HepG2 (cell line): ENCODE measurements around the gene GNB3.

Experiments used
- CTCF ChIP-seq: sonication (generic); formaldehyde crosslinking; IDR thresholded peaks from 2 replicates; pipeline ENCODE4 v1.5.0; 2020; ENCODE audit warnings: mild to moderate bottlenecking, missing genetic modification reagents, moderate library complexity
- GLI4 ChIP-seq: sonication (generic); formaldehyde crosslinking; IDR thresholded peaks from 2 replicates; pipeline ENCODE4 v1.5.1; 2020; ENCODE audit warnings: missing genetic modification reagents, mild to moderate bottlenecking, moderate library complexity, borderline replicate concordance
- GPBP1L1 ChIP-seq: sonication (generic); formaldehyde crosslinking; IDR thresholded peaks from 2 replicates; pipeline ENCODE4 v1.5.0; 2020; ENCODE audit warnings: mild to moderate bottlenecking, missing genetic modification reagents
- MBD4 ChIP-seq: IDR thresholded peaks from 2 replicates; pipeline ENCODE4 v1.6.1; 2012; ENCODE audit warnings: low read length, inconsistent platforms, borderline replicate concordance
- MYC ChIP-seq: sonication (generic); formaldehyde crosslinking; IDR thresholded peaks from 2 replicates; pipeline ENCODE4 v1.9.0; 2021; ENCODE audit warnings: missing genetic modification reagents, borderline replicate concordance
- REST ChIP-seq, 2 experiments: IDR thresholded peaks; 2 replicates each; pipeline ENCODE4 v1.6.1; 2011 to 2012; ENCODE audit warnings: low read length in 2 of 2, borderline replicate concordance in 1 of 2, low read depth in 1 of 2, mild to moderate bottlenecking in 1 of 2, moderate library complexity in 1 of 2
- THAP9 ChIP-seq: sonication (generic); formaldehyde crosslinking; IDR thresholded peaks from 2 replicates; pipeline ENCODE4; 2020; ENCODE audit warnings: missing genetic modification reagents, mild to moderate bottlenecking, borderline replicate concordance
- ZNF318 ChIP-seq: sonication (generic); formaldehyde crosslinking; IDR thresholded peaks from 2 replicates; pipeline ENCODE4 v1.4.0; 2020; ENCODE audit warnings: mild to moderate bottlenecking, missing genetic modification reagents
- ZNF468 ChIP-seq: sonication (generic); formaldehyde crosslinking; IDR thresholded peaks from 2 replicates; pipeline ENCODE4 v1.8.0; 2022; ENCODE audit warnings: mild to moderate bottlenecking, moderate library complexity, missing genetic modification reagents
- ZNF589 ChIP-seq: sonication (generic); formaldehyde crosslinking; conservative IDR thresholded peaks from 2 replicates; pipeline ENCODE4 v1.8.0; 2022; ENCODE audit warnings: mild to moderate bottlenecking, moderate library complexity, missing genetic modification reagents

GRCh38 chr12:6796576-6796975 is 44.1 kb upstream of the GNB3 start:
- TF ChIP-seq MBD4, result no peak
- no peak for TF ChIP-seq ZNF589 (CRISPR knock-in tag)
- no peak for TF ChIP-seq MYC
- no peak for TF ChIP-seq ZNF318
- TF ChIP-seq GPBP1L1 (CRISPR knock-in tag), result no peak
- no peak for TF ChIP-seq GLI4
- TF ChIP-seq THAP9 (CRISPR knock-in tag), result no peak; the same call in 1 of the 2 replicates
- TF ChIP-seq CTCF (CRISPR knock-in tag), result no peak
- no peak for TF ChIP-seq ZNF468
- TF ChIP-seq REST (IDR thresholded peaks at IDR 0.05; ENCODE audit: borderline replicate concordance in 1 of 2, low read depth in 1 of 2, low read length in 2 of 2), result no peak
